ENCODE measurements around the gene HOXA13. TPM values are rescaled to one million over a fixed set of nuclear protein-coding genes. Genes with fewer than 3 reads are reported as not detected.

HOXA13 gene
- polyA plus RNA-seq, 1 donor from 2014 or later: not detected

DNA sequence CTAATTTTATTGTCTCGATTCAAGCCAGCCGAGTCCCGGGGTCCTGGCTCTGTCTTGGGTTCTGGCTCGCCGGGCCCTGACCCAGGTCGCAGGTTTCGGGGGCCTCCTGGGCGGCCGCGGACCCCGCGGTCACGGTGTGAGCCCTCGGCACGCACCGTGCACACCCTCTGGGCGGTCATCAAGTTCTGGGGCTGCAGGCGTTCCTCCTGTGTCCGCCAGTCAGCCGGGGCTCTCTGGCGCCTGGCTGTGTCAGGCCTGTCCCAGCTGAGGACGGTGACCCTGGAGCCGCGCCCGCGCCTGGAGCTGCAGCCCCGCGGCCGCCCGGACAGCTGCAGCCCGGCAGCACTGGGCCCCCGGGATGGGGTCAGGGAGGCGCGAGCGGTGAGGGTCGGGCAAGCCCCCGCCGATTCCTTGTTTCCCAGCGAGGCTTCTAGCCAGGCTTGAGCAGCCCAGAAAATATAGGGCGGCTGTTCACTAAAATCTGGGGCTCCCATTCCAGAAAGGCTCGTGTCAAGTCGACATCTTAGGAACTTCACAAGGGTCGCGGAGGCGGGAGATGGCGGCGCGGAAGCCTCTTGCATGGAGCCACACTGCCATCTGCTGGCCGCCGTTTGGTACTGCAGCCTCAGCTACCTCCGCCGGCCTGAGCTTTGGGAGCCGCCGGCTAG lies 39.2 kb downstream of the HOXA13 start:
- Histone ChIP-seq H2AFZ (ENCODE audit: low read depth, low read length) (peak overlapping the region; percentile 73), H3K9me3 (ENCODE audit: low read length) (peaks cover 32% of the 10 kb centered on the region), H3K9me2 (ENCODE audit: insufficient read depth, low read length) (no peaks in the 10 kb centered on the region), H3K4me3 (ENCODE audit: low read length) (peak overlapping the region; percentile 76), H3K4me2 (ENCODE audit: low read length) (peak overlapping the region; percentile 76), H3K27ac (ENCODE audit: low read length) (no peak overlapping the region), H3K79me2 (replicated peaks; ENCODE audit: insufficient read depth, low read length) (no peaks in the 10 kb centered on the region), H3K27me3 (ENCODE audit: insufficient read depth, low read depth, low read length) (peaks cover 99% of the 10 kb centered on the region), H3K9ac (ENCODE audit: low read length) (peak overlapping the region; percentile 45), H3K36me3 (ENCODE audit: insufficient read depth, low read length) (no peaks in the 10 kb centered on the region), H3F3A (ENCODE audit: insufficient read depth, low read length, poor library complexity, severe bottlenecking) (no peaks in the 10 kb centered on the region), H4K20me1 (ENCODE audit: insufficient read depth) (no peaks in the 10 kb centered on the region)
- TF ChIP-seq, protein P1, sequence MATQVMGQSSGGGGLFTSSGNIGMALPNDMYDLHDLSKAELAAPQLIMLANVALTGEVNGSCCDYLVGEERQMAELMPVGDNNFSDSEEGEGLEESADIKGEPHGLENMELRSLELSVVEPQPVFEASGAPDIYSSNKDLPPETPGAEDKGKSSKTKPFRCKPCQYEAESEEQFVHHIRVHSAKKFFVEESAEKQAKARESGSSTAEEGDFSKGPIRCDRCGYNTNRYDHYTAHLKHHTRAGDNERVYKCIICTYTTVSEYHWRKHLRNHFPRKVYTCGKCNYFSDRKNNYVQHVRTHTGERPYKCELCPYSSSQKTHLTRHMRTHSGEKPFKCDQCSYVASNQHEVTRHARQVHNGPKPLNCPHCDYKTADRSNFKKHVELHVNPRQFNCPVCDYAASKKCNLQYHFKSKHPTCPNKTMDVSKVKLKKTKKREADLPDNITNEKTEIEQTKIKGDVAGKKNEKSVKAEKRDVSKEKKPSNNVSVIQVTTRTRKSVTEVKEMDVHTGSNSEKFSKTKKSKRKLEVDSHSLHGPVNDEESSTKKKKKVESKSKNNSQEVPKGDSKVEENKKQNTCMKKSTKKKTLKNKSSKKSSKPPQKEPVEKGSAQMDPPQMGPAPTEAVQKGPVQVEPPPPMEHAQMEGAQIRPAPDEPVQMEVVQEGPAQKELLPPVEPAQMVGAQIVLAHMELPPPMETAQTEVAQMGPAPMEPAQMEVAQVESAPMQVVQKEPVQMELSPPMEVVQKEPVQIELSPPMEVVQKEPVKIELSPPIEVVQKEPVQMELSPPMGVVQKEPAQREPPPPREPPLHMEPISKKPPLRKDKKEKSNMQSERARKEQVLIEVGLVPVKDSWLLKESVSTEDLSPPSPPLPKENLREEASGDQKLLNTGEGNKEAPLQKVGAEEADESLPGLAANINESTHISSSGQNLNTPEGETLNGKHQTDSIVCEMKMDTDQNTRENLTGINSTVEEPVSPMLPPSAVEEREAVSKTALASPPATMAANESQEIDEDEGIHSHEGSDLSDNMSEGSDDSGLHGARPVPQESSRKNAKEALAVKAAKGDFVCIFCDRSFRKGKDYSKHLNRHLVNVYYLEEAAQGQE (IDR thresholded peaks at IDR 0.05; ENCODE audit: borderline replicate concordance): no peak
- TF ChIP-seq EZH2 (IDR thresholded peaks at IDR 0.05; ENCODE audit: borderline replicate concordance, insufficient read depth, low read length, poor library complexity, severe bottlenecking): no peak
- peak; percentile 27 for TF ChIP-seq MXI1 (conservative IDR thresholded peaks at IDR 0.05; ENCODE audit: poor library complexity, severe bottlenecking)
- peak; percentile 98 for TF ChIP-seq SMC3 (conservative IDR thresholded peaks at IDR 0.05; ENCODE audit: poor library complexity)
- TF ChIP-seq CTCF (IDR thresholded peaks at IDR 0.05; ENCODE audit: poor library complexity, severe bottlenecking): peak; percentile 98
- TF ChIP-seq EP300 (conservative IDR thresholded peaks at IDR 0.05; ENCODE audit: poor library complexity, severe bottlenecking): peak; percentile 24
- TF ChIP-seq RAD21 (conservative IDR thresholded peaks at IDR 0.05): peak; percentile 99
- no peak for TF ChIP-seq TAF1 (IDR thresholded peaks at IDR 0.05; ENCODE audit: low read depth)
- TF ChIP-seq POLR2AphosphoS5 (IDR thresholded peaks at IDR 0.05): no peak

DNA sequence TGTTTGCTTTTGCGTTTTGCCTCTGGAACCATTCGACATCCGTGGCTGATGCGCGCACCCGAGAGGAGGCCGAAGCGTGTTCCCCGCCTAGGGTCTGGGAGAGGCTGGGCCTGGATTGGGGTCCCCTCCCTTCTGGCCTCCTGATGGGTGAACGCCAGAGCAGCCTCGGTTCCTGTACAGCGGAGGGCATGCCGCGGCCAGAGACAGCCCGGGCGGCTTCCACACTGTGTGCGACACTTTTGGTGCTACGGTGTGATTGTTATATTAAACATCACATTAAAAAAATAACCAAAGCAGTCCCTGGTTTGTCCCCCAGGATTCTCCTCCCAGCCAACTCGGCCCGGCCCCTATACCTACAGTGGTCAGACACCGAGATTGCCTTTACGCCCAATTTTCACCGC lies 39.7 kb downstream of the HOXA13 start:
- Histone ChIP-seq H3K27me3 (ENCODE audit: insufficient read depth, low read depth, low read length) (peaks cover 99% of the 10 kb centered on the region), H3K9ac (ENCODE audit: low read length) (no peak overlapping the region), H3K27ac (ENCODE audit: low read length) (no peak overlapping the region), H3K4me3 (ENCODE audit: low read length) (peak overlapping the region; percentile 76), H3K79me2 (replicated peaks; ENCODE audit: insufficient read depth, low read length) (no peaks in the 10 kb centered on the region), H3F3A (ENCODE audit: insufficient read depth, low read length, poor library complexity, severe bottlenecking) (no peaks in the 10 kb centered on the region), H2AFZ (ENCODE audit: low read depth, low read length) (no peak overlapping the region), H3K9me3 (ENCODE audit: low read length) (peaks cover 32% of the 10 kb centered on the region), H3K36me3 (ENCODE audit: insufficient read depth, low read length) (no peaks in the 10 kb centered on the region), H3K4me2 (ENCODE audit: low read length) (no peak overlapping the region), H3K9me2 (ENCODE audit: insufficient read depth, low read length) (no peaks in the 10 kb centered on the region), H4K20me1 (ENCODE audit: insufficient read depth) (no peaks in the 10 kb centered on the region)
- TF ChIP-seq MXI1 (conservative IDR thresholded peaks at IDR 0.05; ENCODE audit: poor library complexity, severe bottlenecking): no peak
- TF ChIP-seq RAD21 (conservative IDR thresholded peaks at IDR 0.05): no peak
- TF ChIP-seq EZH2 (IDR thresholded peaks at IDR 0.05; ENCODE audit: borderline replicate concordance, insufficient read depth, low read length, poor library complexity, severe bottlenecking): no peak
- TF ChIP-seq TAF1 (IDR thresholded peaks at IDR 0.05; ENCODE audit: low read depth): no peak
- no peak for TF ChIP-seq EP300 (conservative IDR thresholded peaks at IDR 0.05; ENCODE audit: poor library complexity, severe bottlenecking)
- TF ChIP-seq SMC3 (conservative IDR thresholded peaks at IDR 0.05; ENCODE audit: poor library complexity): no peak
- no peak for TF ChIP-seq POLR2AphosphoS5 (IDR thresholded peaks at IDR 0.05)
- TF ChIP-seq, protein P1 (IDR thresholded peaks at IDR 0.05; ENCODE audit: borderline replicate concordance): no peak
- TF ChIP-seq CTCF (IDR thresholded peaks at IDR 0.05; ENCODE audit: poor library complexity, severe bottlenecking): no peak

Measured in neural cell (in vitro differentiated cells).